Neural cell (in vitro differentiated cells): ENCODE data around the gene UBE2L3. TPM values are rescaled to one million over a fixed set of nuclear protein-coding genes. Genes with fewer than 3 reads are reported as not detected.

Source experiments
- H2AFZ ChIP-seq: fragments of 200-600, 300-800 bp; sonication (generic), shearing (Covaris generic); 2 replicates; pipeline ENCODE4 v1.6.0; 2014; ENCODE audit warnings: low read depth, mild to moderate bottlenecking, antibody characterized with exemption, low read length, moderate library complexity
- H3F3A ChIP-seq: fragments of 200-600 bp; shearing (Covaris generic); 2 replicates; pipeline ENCODE4 v1.6.1; 2016; ENCODE audit warnings: mild to moderate bottlenecking, moderate library complexity, mixed read lengths, antibody characterized with exemption, low read length; ENCODE audit not compliant: insufficient read depth, poor library complexity, severe bottlenecking
- H3K27ac ChIP-seq: fragments of 200-600, 300-800 bp; sonication (generic), shearing (Covaris generic); 2 replicates; pipeline ENCODE4 v1.5.1; 2014; ENCODE audit warnings: mild to moderate bottlenecking, low read length, moderate library complexity
- H3K27me3 ChIP-seq: fragments of 300-800, 200-600 bp; sonication (generic), shearing (Covaris generic); 2 replicates; pipeline ENCODE4 v1.6.0; 2014; ENCODE audit warnings: mild to moderate bottlenecking, low read depth, low read length, moderate library complexity; ENCODE audit not compliant: insufficient read depth
- H3K36me3 ChIP-seq: fragments of 300-800, 200-600 bp; sonication (generic), shearing (Covaris generic); 2 replicates; pipeline ENCODE4 v1.5.1; 2014; ENCODE audit warnings: mild to moderate bottlenecking, antibody characterized with exemption, low read length, moderate library complexity; ENCODE audit not compliant: insufficient read depth
- H3K4me2 ChIP-seq: fragments of 300-800, 200-600 bp; sonication (generic), shearing (Covaris generic); 2 replicates; pipeline ENCODE4 v1.6.0; 2014; ENCODE audit warnings: mild to moderate bottlenecking, low read length
- H3K4me3 ChIP-seq: fragments of 300-800, 200-600 bp; sonication (generic), shearing (Covaris generic); 2 replicates; pipeline ENCODE4 v1.5.1; 2014; ENCODE audit warnings: mild to moderate bottlenecking, low read length, moderate library complexity
- H3K79me2 ChIP-seq: fragments of 200-600 bp; shearing (Covaris generic); replicated peaks from 2 replicates; pipeline ENCODE4 v1.6.0; 2014; ENCODE audit warnings: mild to moderate bottlenecking, low read length, moderate library complexity; ENCODE audit not compliant: insufficient read depth
- H3K9ac ChIP-seq: fragments of 300-800, 200-600 bp; sonication (generic), shearing (Covaris generic); 2 replicates; pipeline ENCODE4 v1.6.1; 2016; ENCODE audit warnings: mild to moderate bottlenecking, low read length, mixed read lengths
- H3K9me2 ChIP-seq: fragments of 200-600 bp; shearing (Covaris generic); 2 replicates; pipeline ENCODE4 v1.6.1; 2016; ENCODE audit warnings: mild to moderate bottlenecking, low read length, mixed read lengths; ENCODE audit not compliant: insufficient read depth
- H3K9me3 ChIP-seq: fragments of 200-600, 300-800 bp; sonication (generic), shearing (Covaris generic); 2 replicates; pipeline ENCODE4 v1.6.1; 2016; ENCODE audit warnings: mild to moderate bottlenecking, mixed run types, low read length, moderate library complexity, mixed read lengths
- H4K20me1 ChIP-seq: fragments of 200-600 bp; shearing (Covaris generic); 2 replicates; pipeline ENCODE4 v1.6.1; 2016; ENCODE audit warnings: mild to moderate bottlenecking, mixed run types; ENCODE audit not compliant: insufficient read depth
- CTCF ChIP-seq: fragments of 450-650 bp; IDR thresholded peaks from 2 replicates; pipeline ENCODE4 v1.5.1; 2014; ENCODE audit warnings: antibody characterized with exemption, mild to moderate bottlenecking, moderate library complexity; ENCODE audit not compliant: poor library complexity, severe bottlenecking
- EP300 ChIP-seq: fragments of 450-650 bp; conservative IDR thresholded peaks from 2 replicates; pipeline ENCODE4 v1.6.1; 2014; ENCODE audit warnings: antibody characterized with exemption, mild to moderate bottlenecking, moderate library complexity; ENCODE audit not compliant: poor library complexity, severe bottlenecking
- EZH2 ChIP-seq: fragments of 200-600, 300-800 bp; shearing (Covaris generic), sonication (generic); IDR thresholded peaks from 2 replicates; pipeline ENCODE4 v1.6.1; 2014; ENCODE audit warnings: antibody characterized with exemption, low read length, borderline replicate concordance, mild to moderate bottlenecking; ENCODE audit not compliant: insufficient read depth, poor library complexity, severe bottlenecking
- MXI1 ChIP-seq: fragments of 450-650 bp; conservative IDR thresholded peaks from 2 replicates; pipeline ENCODE4 v1.6.1; 2014; ENCODE audit warnings: antibody characterized with exemption, mild to moderate bottlenecking; ENCODE audit not compliant: poor library complexity, severe bottlenecking
- POLR2AphosphoS5 ChIP-seq: IDR thresholded peaks from 2 replicates; pipeline ENCODE4 v1.6.1; 2012
- RAD21 ChIP-seq: fragments of 450-650 bp; conservative IDR thresholded peaks from 2 replicates; pipeline ENCODE4 v1.6.1; 2014; ENCODE audit warnings: antibody characterized with exemption, mild to moderate bottlenecking, moderate library complexity
- REST ChIP-seq: IDR thresholded peaks from 2 replicates; pipeline ENCODE4 v1.6.1; 2012; ENCODE audit warnings: borderline replicate concordance
- SMC3 ChIP-seq: fragments of 450-650 bp; conservative IDR thresholded peaks from 2 replicates; pipeline ENCODE4 v1.6.1; 2014; ENCODE audit warnings: antibody characterized with exemption, mild to moderate bottlenecking, moderate library complexity; ENCODE audit not compliant: poor library complexity
- TAF1 ChIP-seq: IDR thresholded peaks from 2 replicates; pipeline ENCODE4 v1.6.1; 2012; ENCODE audit warnings: low read depth
- polyA plus RNA-seq: library from polyadenylated mRNA; depleted of rRNA; stranded (reverse); fragments of >200 nt; gene quantifications from 2 replicates; pipeline ENCODE4 v1.2.3, GENCODE V29; 2014

Gene UBE2L3
- polyA plus RNA-seq, 1 donor from 2014 or later = 49.1 TPM

GRCh38 chr22:21603973-21604372 lies 36.5 kb downstream of the UBE2L3 start:
- TF ChIP-seq MXI1 (no peak), EP300 (no peak), TAF1 (no peak), RAD21 (no peak), POLR2AphosphoS5 (no peak), REST (no peak)
- H2AFZ ChIP-seq = no peak overlapping the region
- no peaks in the 10 kb centered on the region for H4K20me1 ChIP-seq

GRCh38 chr22:21605887-21606564 lies 38.5 kb downstream of the UBE2L3 start:
- H3K9me3 ChIP-seq = no peaks in the 10 kb centered on the region
- no peaks in the 10 kb centered on the region for H4K20me1 ChIP-seq
- no peaks in the 10 kb centered on the region for H3K27me3 ChIP-seq
- no peak overlapping the region for H3K4me2 ChIP-seq
- H3F3A ChIP-seq = no peaks in the 10 kb centered on the region
- no peak overlapping the region for H3K9ac ChIP-seq
- TF ChIP-seq REST (no peak), TAF1 (no peak), RAD21 (no peak), POLR2AphosphoS5 (no peak), MXI1 (no peak), EZH2 (no peak), CTCF (no peak), EP300 (no peak), SMC3 (no peak)
- no peak overlapping the region for H3K4me3 ChIP-seq
- no peaks in the 10 kb centered on the region for H3K9me2 ChIP-seq
- no peak overlapping the region for H2AFZ ChIP-seq
- no peak overlapping the region for H3K27ac ChIP-seq
- H3K36me3 ChIP-seq = no peaks in the 10 kb centered on the region
- H3K79me2 ChIP-seq = peaks cover 29% of the 10 kb centered on the region

More at GRCh38 chr22:21603973-21604372, 36.5 kb downstream of the UBE2L3 start:
- Histone ChIP-seq H3K79me2 (peaks cover 32% of the 10 kb centered on the region), H3K27ac (no peak overlapping the region), H3K4me2 (no peak overlapping the region), H3K36me3 (no peaks in the 10 kb centered on the region), H3K27me3 (no peaks in the 10 kb centered on the region), H3F3A (no peaks in the 10 kb centered on the region), H3K9me3 (no peaks in the 10 kb centered on the region), H3K9me2 (no peaks in the 10 kb centered on the region), H3K9ac (no peak overlapping the region), H3K4me3 (no peak overlapping the region)
